ENCODE data around the gene RARRES2. TPM values are rescaled to one million over a fixed set of nuclear protein-coding genes. Genes with fewer than 3 reads are reported as not detected.

Gene RARRES2
- total RNA-seq, 2 donors from 2014 or later, result 86.7 to 122 TPM

GRCh38 chr7:150363370-150363769 lies 21.9 kb upstream of the RARRES2 start:
- no peak overlapping the region for H3K9ac ChIP-seq (ENCODE audit: low read depth in 2 of 2, low read length in 2 of 2)
- no peaks in the 10 kb centered on the region for H3K36me3 ChIP-seq
- no peak overlapping the region for H3K4me3 ChIP-seq
- H3K4me1 ChIP-seq, result no peaks in the 10 kb centered on the region
- H3K9me3 ChIP-seq, result no peaks in the 10 kb centered on the region
- intact Hi-C loops (cut with DNase I), result no loop called here
- H3K27ac ChIP-seq, result no peak overlapping the region
- no peak for TF ChIP-seq CTCF (IDR thresholded peaks at IDR 0.05)
- DNase-seq, result no peak
- no peaks in the 10 kb centered on the region for H3K27me3 ChIP-seq

- no peak for DNase-seq
- Histone ChIP-seq H3K9ac (ENCODE audit: low read depth in 2 of 2, low read length in 2 of 2) (no peak overlapping the region), H3K36me3 (no peaks in the 10 kb centered on the region), H3K27me3 (no peaks in the 10 kb centered on the region), H3K9me3 (no peaks in the 10 kb centered on the region), H3K4me1 (no peaks in the 10 kb centered on the region), H3K27ac (no peak overlapping the region), H3K4me3 (no peak overlapping the region)
- TF ChIP-seq CTCF (IDR thresholded peaks at IDR 0.05), result no peak
- intact Hi-C loops (cut with DNase I), result no loop called here
Measured at GRCh38 chr7:150361807-150362621, 20.6 kb upstream of the RARRES2 start.

GRCh38 chr7:150361402-150361801 lies 20.0 kb upstream of the RARRES2 start:
- intact Hi-C loops (cut with DNase I), result no loop called here
- no peak for TF ChIP-seq CTCF (IDR thresholded peaks at IDR 0.05)
- no peak overlapping the region for H3K9ac ChIP-seq (ENCODE audit: low read depth in 2 of 2, low read length in 2 of 2)
- H3K27me3 ChIP-seq, result no peaks in the 10 kb centered on the region
- H3K4me1 ChIP-seq, result no peaks in the 10 kb centered on the region
- H3K27ac ChIP-seq, result no peak overlapping the region
- DNase-seq, result no peak
- H3K36me3 ChIP-seq, result no peaks in the 10 kb centered on the region
- no peaks in the 10 kb centered on the region for H3K9me3 ChIP-seq
- no peak overlapping the region for H3K4me3 ChIP-seq

GRCh38 chr7:150360363-150361058 lies 19.1 kb upstream of the RARRES2 start:
- Histone ChIP-seq H3K9ac (ENCODE audit: low read depth in 2 of 2, low read length in 2 of 2) (no peak overlapping the region), H3K9me3 (no peaks in the 10 kb centered on the region), H3K27me3 (no peaks in the 10 kb centered on the region), H3K27ac (no peak overlapping the region), H3K4me3 (no peak overlapping the region), H3K4me1 (no peaks in the 10 kb centered on the region), H3K36me3 (no peaks in the 10 kb centered on the region)
- intact Hi-C loops (cut with DNase I), result no loop called here
- no peak for DNase-seq
- no peak for TF ChIP-seq CTCF (IDR thresholded peaks at IDR 0.05)

- Histone ChIP-seq H3K4me1 (no peaks in the 10 kb centered on the region), H3K36me3 (no peaks in the 10 kb centered on the region), H3K9ac (ENCODE audit: low read depth in 2 of 2, low read length in 2 of 2) (no peak overlapping the region), H3K4me3 (no peak overlapping the region), H3K9me3 (no peaks in the 10 kb centered on the region), H3K27me3 (no peaks in the 10 kb centered on the region), H3K27ac (no peak overlapping the region)
- TF ChIP-seq CTCF (IDR thresholded peaks at IDR 0.05), result no peak
- DNase-seq, result no peak
- intact Hi-C loops (cut with DNase I), result no loop called here
Measured at GRCh38 chr7:150359622-150360362, 18.4 kb upstream of the RARRES2 start.
